ENCODE results near the gene MDM1. TPM values are rescaled to one million over a fixed set of nuclear protein-coding genes. Genes with fewer than 3 reads are reported as not detected.

Gene MDM1
- polyA plus RNA-seq, 3 donors, result 6.7 to 10.9 (median 10.3) TPM

DNA sequence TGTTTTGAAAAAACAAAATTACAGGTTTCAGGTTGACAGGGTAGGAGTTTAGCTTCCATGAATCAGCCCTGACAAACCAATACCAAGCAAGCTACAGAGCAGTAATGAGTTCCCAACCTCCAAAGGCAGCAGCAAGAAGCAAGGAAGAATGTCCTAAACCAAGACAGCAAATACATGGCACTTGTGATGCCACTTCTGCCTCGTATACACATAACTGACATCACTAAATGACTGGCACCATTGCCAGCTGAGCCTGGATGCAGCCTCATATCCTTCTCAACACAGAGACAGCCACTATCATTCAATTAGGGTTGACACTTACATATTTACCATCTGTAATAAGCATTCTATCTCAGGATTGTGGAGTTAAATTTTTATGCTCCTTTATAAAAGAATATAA is 35.0 kb upstream of the MDM1 start:
- Histone ChIP-seq H3K9ac (ENCODE audit: insufficient read depth, low read length, poor library complexity, severe bottlenecking) (no peak overlapping the region), H3K4me2 (replicated peaks; ENCODE audit: extremely low read depth, low read length, poor library complexity, severe bottlenecking) (no peak overlapping the region), H3K36me3 (replicated peaks in 1 of 2; ENCODE audit: control insufficient read depth in 1 of 2, insufficient read depth in 2 of 2, low read length in 2 of 2) (no peaks in the 10 kb centered on the region), H2AFZ (ENCODE audit: insufficient read depth, low read depth, low read length, poor library complexity, severe bottlenecking) (no peak overlapping the region), H3K4me1 (ENCODE audit: control insufficient read depth in 1 of 2, insufficient read depth in 2 of 2, low read length in 2 of 2) (peaks cover 92 to 94% of the 10 kb centered on the region in 2 donors), H4K20me1 (ENCODE audit: insufficient read depth, low read length) (no peaks in the 10 kb centered on the region), H3K27ac (ENCODE audit: low read depth in 1 of 2, low read length in 2 of 2) (peak overlapping the region in 1 of 2 donors; percentile 91), H3K27me3 (ENCODE audit: control insufficient read depth in 2 of 2, insufficient read depth in 2 of 2, low read length in 2 of 2) (no peaks in the 10 kb centered on the region), H3K79me2 (ENCODE audit: insufficient read depth, low read length) (no peaks in the 10 kb centered on the region), H3K9me3 (replicated peaks in 1 of 2; ENCODE audit: control insufficient read depth in 1 of 2, insufficient read depth in 1 of 2, low read length in 2 of 2) (no peaks in the 10 kb centered on the region), H3K4me3 (replicated peaks in 1 of 3; ENCODE audit: low read depth in 2 of 3, low read length in 3 of 3) (no peak overlapping the region)
- H3K9me3 Mint-ChIP-seq, result peaks cover 0 to 4% (median 0%) of the 10 kb centered on the region in 7 donors
- TF ChIP-seq, protein P1, sequence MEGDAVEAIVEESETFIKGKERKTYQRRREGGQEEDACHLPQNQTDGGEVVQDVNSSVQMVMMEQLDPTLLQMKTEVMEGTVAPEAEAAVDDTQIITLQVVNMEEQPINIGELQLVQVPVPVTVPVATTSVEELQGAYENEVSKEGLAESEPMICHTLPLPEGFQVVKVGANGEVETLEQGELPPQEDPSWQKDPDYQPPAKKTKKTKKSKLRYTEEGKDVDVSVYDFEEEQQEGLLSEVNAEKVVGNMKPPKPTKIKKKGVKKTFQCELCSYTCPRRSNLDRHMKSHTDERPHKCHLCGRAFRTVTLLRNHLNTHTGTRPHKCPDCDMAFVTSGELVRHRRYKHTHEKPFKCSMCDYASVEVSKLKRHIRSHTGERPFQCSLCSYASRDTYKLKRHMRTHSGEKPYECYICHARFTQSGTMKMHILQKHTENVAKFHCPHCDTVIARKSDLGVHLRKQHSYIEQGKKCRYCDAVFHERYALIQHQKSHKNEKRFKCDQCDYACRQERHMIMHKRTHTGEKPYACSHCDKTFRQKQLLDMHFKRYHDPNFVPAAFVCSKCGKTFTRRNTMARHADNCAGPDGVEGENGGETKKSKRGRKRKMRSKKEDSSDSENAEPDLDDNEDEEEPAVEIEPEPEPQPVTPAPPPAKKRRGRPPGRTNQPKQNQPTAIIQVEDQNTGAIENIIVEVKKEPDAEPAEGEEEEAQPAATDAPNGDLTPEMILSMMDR (IDR thresholded peaks at IDR 0.05), result no peak
- peaks cover 0 to 3% of the 10 kb centered on the region in 2 donors for H3K36me3 Mint-ChIP-seq
- peaks cover 0 to 4% (median 4%) of the 10 kb centered on the region in 3 donors for H3K27me3 Mint-ChIP-seq (ENCODE audit: low read depth in 3 of 3)
- WGBS (ENCODE audit: insufficient coverage), result 13% methylated on average over 1 of the region's 1 CpG
- H3K27ac Mint-ChIP-seq, result peak overlapping the region; percentile 90 to 98 (median 96)
- H3K4me1 Mint-ChIP-seq, result peaks cover 86% of the 10 kb centered on the region
- intact Hi-C loops (cut with micrococcal nuclease), result no loop called here
- H3K4me3 Mint-ChIP-seq, result no peak overlapping the region
- DNase-seq, result peak in 2 of 3 donors; percentile 36 to 42

DNA sequence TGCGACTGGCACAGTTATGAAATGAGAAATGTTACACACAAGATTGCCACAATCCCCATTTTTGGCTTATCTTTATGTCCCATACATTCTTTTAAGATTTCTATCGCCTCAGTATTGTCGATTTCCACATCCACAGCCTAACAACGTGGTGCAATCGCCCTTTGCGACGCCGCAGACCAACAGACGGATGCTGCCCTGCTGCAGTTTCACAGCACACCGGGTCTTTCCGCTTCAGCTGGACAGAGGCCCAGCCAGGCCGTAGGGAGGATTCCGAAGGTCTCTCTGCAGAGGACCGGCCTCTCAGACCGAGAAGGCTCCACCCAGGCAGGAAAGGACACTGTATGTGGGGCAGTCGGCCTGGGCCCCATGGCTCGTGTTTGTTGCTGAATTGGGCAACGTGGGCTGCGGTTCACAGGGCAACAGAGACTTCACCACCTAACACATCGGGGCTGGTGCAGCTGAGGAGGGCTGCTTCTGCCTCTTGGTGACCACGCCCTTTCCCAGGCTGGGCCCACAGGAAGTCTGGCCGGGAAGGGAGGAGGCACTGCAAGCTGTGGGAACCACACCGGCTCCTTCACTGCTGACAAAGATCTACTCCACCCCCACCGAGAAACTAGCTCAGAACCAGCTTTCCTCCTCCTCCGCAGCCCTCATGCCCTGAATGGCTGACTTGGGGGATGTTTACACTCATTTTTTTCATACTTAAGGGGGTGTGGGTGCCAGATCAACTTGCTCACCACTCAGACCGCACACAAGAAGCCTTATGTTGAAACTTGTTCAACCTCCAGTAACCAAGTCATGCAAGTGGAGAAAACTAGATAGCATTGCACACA is 32.9 kb upstream of the MDM1 start:
- H3K4me2 ChIP-seq (replicated peaks; ENCODE audit: extremely low read depth, low read length, poor library complexity, severe bottlenecking), result peak overlapping the region; percentile 56
- peak overlapping the region; percentile 91 to 94 for H3K27ac ChIP-seq (ENCODE audit: low read depth in 1 of 2, low read length in 2 of 2)
- no peaks in the 10 kb centered on the region for H3K9me3 ChIP-seq (replicated peaks in 1 of 2; ENCODE audit: control insufficient read depth in 1 of 2, insufficient read depth in 1 of 2, low read length in 2 of 2)
- no peaks in the 10 kb centered on the region for H3K36me3 Mint-ChIP-seq
- peaks cover 88 to 99% of the 10 kb centered on the region in 2 donors for H3K4me1 ChIP-seq (ENCODE audit: control insufficient read depth in 1 of 2, insufficient read depth in 2 of 2, low read length in 2 of 2)
- H3K4me3 Mint-ChIP-seq, result peak overlapping the region; percentile 71 to 73
- peak overlapping the region; percentile 69 for H2AFZ ChIP-seq (ENCODE audit: insufficient read depth, low read depth, low read length, poor library complexity, severe bottlenecking)
- no peaks in the 10 kb centered on the region for H3K79me2 ChIP-seq (ENCODE audit: insufficient read depth, low read length)
- DNase-seq, result peak; percentile 96 to 97 (median 96)
- no peaks in the 10 kb centered on the region for H3K27me3 ChIP-seq (ENCODE audit: control insufficient read depth in 2 of 2, insufficient read depth in 2 of 2, low read length in 2 of 2)
- H3K4me1 Mint-ChIP-seq, result peaks cover 80% of the 10 kb centered on the region
- H3K27ac Mint-ChIP-seq, result peak overlapping the region; percentile 96 to 99 (median 98)
- WGBS (ENCODE audit: insufficient coverage), result under 1% methylated on average over 14 of the region's 26 CpGs
- H3K4me3 ChIP-seq (replicated peaks in 1 of 3; ENCODE audit: low read depth in 2 of 3, low read length in 3 of 3), result peak overlapping the region in 2 of 3 experiments; percentile 13 to 51
- intact Hi-C loops (cut with micrococcal nuclease), result no loop called here
- TF ChIP-seq, protein P1 (IDR thresholded peaks at IDR 0.05), result no peak
- H3K27me3 Mint-ChIP-seq (ENCODE audit: low read depth in 3 of 3), result peaks cover 0 to 4% (median 1%) of the 10 kb centered on the region in 3 donors
- peak overlapping the region; percentile 47 for H3K9ac ChIP-seq (ENCODE audit: insufficient read depth, low read length, poor library complexity, severe bottlenecking)
- peaks cover 0 to 2% (median 0%) of the 10 kb centered on the region in 7 donors for H3K9me3 Mint-ChIP-seq
- no peaks in the 10 kb centered on the region for H3K36me3 ChIP-seq (replicated peaks in 1 of 2; ENCODE audit: control insufficient read depth in 1 of 2, insufficient read depth in 2 of 2, low read length in 2 of 2)
- H4K20me1 ChIP-seq (ENCODE audit: insufficient read depth, low read length), result no peaks in the 10 kb centered on the region

Data from CD14-positive monocyte (primary cell).